HCT116 (cell line): ENCODE measurements around the gene TMEM156.

Experiments used
- ELF1 ChIP-seq: IDR thresholded peaks from 2 replicates; pipeline ENCODE4 v1.6.1; 2012; ENCODE audit warnings: low read depth, borderline replicate concordance
- EZH2 ChIP-seq: fragments of 200-600 bp; sonication (generic); IDR thresholded peaks from 2 replicates; pipeline ENCODE4 v1.6.1; 2017; ENCODE audit warnings: antibody characterized with exemption, mixed run types
- POLR2A ChIP-seq: IDR thresholded peaks from 2 replicates; pipeline ENCODE4 v1.7.0; 2011; ENCODE audit warnings: borderline replicate concordance; ENCODE audit not compliant: insufficient read depth, insufficient read length; ENCODE audit errors: extremely low read depth
- RAD21 ChIP-seq: IDR thresholded peaks from 2 replicates; pipeline ENCODE4 v1.6.1; 2012; ENCODE audit warnings: low read depth, mild to moderate bottlenecking
- TF ChIP-seq, protein P1 (sequence below), 3 experiments: fragments of 200-600 bp in 1 of 3; sonication (generic) in 1 of 3; IDR thresholded peaks in 2 of 3; conservative IDR thresholded peaks in 1 of 3; 2 replicates each; pipeline ENCODE4 v1.5.1; 2012 to 2017; ENCODE audit warnings: low read depth in 2 of 3, low read length in 2 of 3, antibody characterized with exemption in 1 of 3, borderline replicate concordance in 1 of 3, control low read depth in 1 of 3, mild to moderate bottlenecking in 1 of 3, mixed read lengths in 1 of 3, mixed run types in 1 of 3, moderate library complexity in 1 of 3; ENCODE audit not compliant: insufficient read depth in 1 of 3
- TF ChIP-seq, protein P2 (sequence below): IDR thresholded peaks from 2 replicates; pipeline ENCODE4 v1.6.1; 2012; ENCODE audit warnings: low read depth

DNA sequence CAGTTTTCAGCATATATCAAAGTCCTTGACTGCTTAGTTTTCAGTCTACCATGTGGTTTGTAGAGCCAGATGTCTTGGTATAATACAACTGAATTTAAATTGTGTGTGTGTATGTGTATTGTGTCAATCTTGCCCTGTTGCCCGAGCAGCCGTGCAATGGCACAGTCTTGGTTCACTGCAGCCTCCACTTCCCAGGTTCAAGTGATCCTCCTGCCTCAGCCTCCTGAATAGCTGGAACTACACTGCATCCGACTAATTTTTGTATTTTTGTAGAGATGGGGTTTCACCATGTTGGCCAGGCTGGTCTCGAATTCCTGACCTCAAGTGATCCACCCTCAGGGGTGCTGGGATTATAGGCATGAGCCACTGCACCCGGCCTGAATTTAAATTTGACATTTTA lies 23.8 kb upstream of the TMEM156 start:
- TF ChIP-seq, protein P1, sequence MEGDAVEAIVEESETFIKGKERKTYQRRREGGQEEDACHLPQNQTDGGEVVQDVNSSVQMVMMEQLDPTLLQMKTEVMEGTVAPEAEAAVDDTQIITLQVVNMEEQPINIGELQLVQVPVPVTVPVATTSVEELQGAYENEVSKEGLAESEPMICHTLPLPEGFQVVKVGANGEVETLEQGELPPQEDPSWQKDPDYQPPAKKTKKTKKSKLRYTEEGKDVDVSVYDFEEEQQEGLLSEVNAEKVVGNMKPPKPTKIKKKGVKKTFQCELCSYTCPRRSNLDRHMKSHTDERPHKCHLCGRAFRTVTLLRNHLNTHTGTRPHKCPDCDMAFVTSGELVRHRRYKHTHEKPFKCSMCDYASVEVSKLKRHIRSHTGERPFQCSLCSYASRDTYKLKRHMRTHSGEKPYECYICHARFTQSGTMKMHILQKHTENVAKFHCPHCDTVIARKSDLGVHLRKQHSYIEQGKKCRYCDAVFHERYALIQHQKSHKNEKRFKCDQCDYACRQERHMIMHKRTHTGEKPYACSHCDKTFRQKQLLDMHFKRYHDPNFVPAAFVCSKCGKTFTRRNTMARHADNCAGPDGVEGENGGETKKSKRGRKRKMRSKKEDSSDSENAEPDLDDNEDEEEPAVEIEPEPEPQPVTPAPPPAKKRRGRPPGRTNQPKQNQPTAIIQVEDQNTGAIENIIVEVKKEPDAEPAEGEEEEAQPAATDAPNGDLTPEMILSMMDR (IDR thresholded peaks at IDR 0.05 in 2 of 3, conservative IDR thresholded peaks at IDR 0.05 in 1 of 3; ENCODE audit: borderline replicate concordance in 1 of 3, insufficient read depth in 1 of 3, low read depth in 2 of 3, low read length in 2 of 3) = no peak
- TF ChIP-seq RAD21 (no peak), ELF1 (no peak), EZH2 (no peak), POLR2A (no peak)
- TF ChIP-seq, protein P2, sequence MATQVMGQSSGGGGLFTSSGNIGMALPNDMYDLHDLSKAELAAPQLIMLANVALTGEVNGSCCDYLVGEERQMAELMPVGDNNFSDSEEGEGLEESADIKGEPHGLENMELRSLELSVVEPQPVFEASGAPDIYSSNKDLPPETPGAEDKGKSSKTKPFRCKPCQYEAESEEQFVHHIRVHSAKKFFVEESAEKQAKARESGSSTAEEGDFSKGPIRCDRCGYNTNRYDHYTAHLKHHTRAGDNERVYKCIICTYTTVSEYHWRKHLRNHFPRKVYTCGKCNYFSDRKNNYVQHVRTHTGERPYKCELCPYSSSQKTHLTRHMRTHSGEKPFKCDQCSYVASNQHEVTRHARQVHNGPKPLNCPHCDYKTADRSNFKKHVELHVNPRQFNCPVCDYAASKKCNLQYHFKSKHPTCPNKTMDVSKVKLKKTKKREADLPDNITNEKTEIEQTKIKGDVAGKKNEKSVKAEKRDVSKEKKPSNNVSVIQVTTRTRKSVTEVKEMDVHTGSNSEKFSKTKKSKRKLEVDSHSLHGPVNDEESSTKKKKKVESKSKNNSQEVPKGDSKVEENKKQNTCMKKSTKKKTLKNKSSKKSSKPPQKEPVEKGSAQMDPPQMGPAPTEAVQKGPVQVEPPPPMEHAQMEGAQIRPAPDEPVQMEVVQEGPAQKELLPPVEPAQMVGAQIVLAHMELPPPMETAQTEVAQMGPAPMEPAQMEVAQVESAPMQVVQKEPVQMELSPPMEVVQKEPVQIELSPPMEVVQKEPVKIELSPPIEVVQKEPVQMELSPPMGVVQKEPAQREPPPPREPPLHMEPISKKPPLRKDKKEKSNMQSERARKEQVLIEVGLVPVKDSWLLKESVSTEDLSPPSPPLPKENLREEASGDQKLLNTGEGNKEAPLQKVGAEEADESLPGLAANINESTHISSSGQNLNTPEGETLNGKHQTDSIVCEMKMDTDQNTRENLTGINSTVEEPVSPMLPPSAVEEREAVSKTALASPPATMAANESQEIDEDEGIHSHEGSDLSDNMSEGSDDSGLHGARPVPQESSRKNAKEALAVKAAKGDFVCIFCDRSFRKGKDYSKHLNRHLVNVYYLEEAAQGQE = no peak
